PC-3 (cell line): ENCODE measurements around the gene PRSS12. TPM values are rescaled to one million over a fixed set of nuclear protein-coding genes. Genes with fewer than 3 reads are reported as not detected.

Experiments
- ATAC-seq: fragments of 200-7000 bp; cut with Tn5 transposase; 2 replicates; pipeline ENCODE4 v1.9.1; 2020; ENCODE audit warnings: mild to moderate bottlenecking, moderate library complexity
- BruUV-seq: library from RNA; stranded (reverse); fragments of 400-500 nt; replicated peaks from 2 replicates; lab custom pipeline; 2021; lab: Mats Ljungman, UMichigan
- CTCF ChIA-PET: fragments of 300-600 bp; sonication (Branson Sonifier 250); formaldehyde crosslinking; loops from one replicate; lab custom pipeline; 2022; ENCODE audit warnings: antibody characterized with exemption; lab: Charles Lee
- POLR2A ChIA-PET: fragments of 300-600 bp; sonication (Branson Sonifier 250); formaldehyde crosslinking; loops from one replicate; lab custom pipeline; 2022; ENCODE audit warnings: antibody characterized with exemption; ENCODE audit not compliant: unreplicated experiment; lab: Charles Lee
- DNase-seq: peaks from one replicate; pipeline ENCODE4 v3.0.0-alpha.2; 2015
- H2AFZ ChIP-seq: fragments of 300-600 bp; sonication (generic); 2 replicates; pipeline ENCODE4 v1.6.0; 2016; ENCODE audit warnings: antibody characterized with exemption, low read length
- H3F3A ChIP-seq: fragments of 300-600 bp; sonication (generic); one replicate; pipeline ENCODE4 v1.6.0; 2017; ENCODE audit warnings: antibody characterized with exemption, low read length, control low read depth, mild to moderate bottlenecking; ENCODE audit not compliant: unreplicated experiment
- H3K27ac ChIP-seq: fragments of 300-600 bp; sonication (generic); 2 replicates; pipeline ENCODE4 v1.5.1; 2016; ENCODE audit warnings: mild to moderate bottlenecking, low read length
- H3K27me3 ChIP-seq: fragments of 300-600 bp; sonication (generic); 2 replicates; pipeline ENCODE4 v1.6.1; 2016; ENCODE audit warnings: low read length, mixed read lengths
- H3K36me3 ChIP-seq: fragments of 300-600 bp; sonication (generic); 2 replicates; pipeline ENCODE4 v1.6.1; 2016; ENCODE audit warnings: low read depth, mixed run types, low read length, mixed read lengths
- H3K4me1 ChIP-seq: fragments of 300-600 bp; sonication (generic); 2 replicates; pipeline ENCODE4 v1.5.1; 2016; ENCODE audit warnings: low read length; ENCODE audit not compliant: insufficient read depth
- H3K4me2 ChIP-seq: fragments of 300-600 bp; sonication (generic); 2 replicates; pipeline ENCODE4 v1.6.0; 2016; ENCODE audit warnings: low read length
- H3K4me3 ChIP-seq: fragments of 300-600 bp; sonication (generic); 2 replicates; pipeline ENCODE4 v1.5.1; 2016; ENCODE audit warnings: mild to moderate bottlenecking, low read length, mixed read lengths
- H3K79me2 ChIP-seq: fragments of 300-600 bp; sonication (generic); 2 replicates; pipeline ENCODE4 v1.6.1; 2017; ENCODE audit warnings: low read length, mixed read lengths
- H3K9ac ChIP-seq: fragments of 300-600 bp; sonication (generic); 2 replicates; pipeline ENCODE4 v1.6.0; 2016; ENCODE audit warnings: mild to moderate bottlenecking, low read length
- H3K9me2 ChIP-seq: fragments of 300-600 bp; sonication (generic); replicated peaks from 2 replicates; pipeline ENCODE4 v1.6.1; 2016; ENCODE audit warnings: mixed run types, low read length, mixed read lengths
- H3K9me3 ChIP-seq: fragments of 300-600 bp; sonication (generic); 2 replicates; pipeline ENCODE4 v1.6.1; 2016; ENCODE audit warnings: low read length, mixed read lengths
- H4K20me1 ChIP-seq: fragments of 300-600 bp; sonication (generic); 2 replicates; pipeline ENCODE4 v1.6.1; 2016; ENCODE audit warnings: low read length, mixed read lengths
- EZH2 ChIP-seq: fragments of 300-600 bp; sonication (generic); IDR thresholded peaks from one replicate; pipeline ENCODE4 v1.6.1; 2017; ENCODE audit warnings: antibody characterized with exemption, mild to moderate bottlenecking, low read length; ENCODE audit not compliant: unreplicated experiment
- EZH2phosphoT487 ChIP-seq: fragments of 300-600 bp; sonication (generic); IDR thresholded peaks from 2 replicates; pipeline ENCODE4 v1.6.1; 2018; ENCODE audit warnings: mild to moderate bottlenecking, antibody characterized with exemption, low read length, borderline replicate concordance
- intact Hi-C: fragments of 100-400 bp; cut with micrococcal nuclease; formaldehyde crosslinking; loops from 2 replicates; pipeline ENCODE4 v1.9.0; 2023
- total RNA-seq: library from RNA; depleted of rRNA; stranded (reverse); fragments of >200 nt; gene quantifications from 2 replicates; pipeline ENCODE4 v1.2.3, GENCODE V29; 2014
- TF ChIP-seq, protein P1 (sequence below): fragments of 300-600 bp; sonication (generic); conservative IDR thresholded peaks from 2 replicates; pipeline ENCODE4 v1.5.1; 2017; ENCODE audit warnings: antibody characterized with exemption, low read depth, mild to moderate bottlenecking, low read length

The PRSS12 gene
- total RNA-seq, 1 experiment from 2014 or later: 1.5 TPM

DNA sequence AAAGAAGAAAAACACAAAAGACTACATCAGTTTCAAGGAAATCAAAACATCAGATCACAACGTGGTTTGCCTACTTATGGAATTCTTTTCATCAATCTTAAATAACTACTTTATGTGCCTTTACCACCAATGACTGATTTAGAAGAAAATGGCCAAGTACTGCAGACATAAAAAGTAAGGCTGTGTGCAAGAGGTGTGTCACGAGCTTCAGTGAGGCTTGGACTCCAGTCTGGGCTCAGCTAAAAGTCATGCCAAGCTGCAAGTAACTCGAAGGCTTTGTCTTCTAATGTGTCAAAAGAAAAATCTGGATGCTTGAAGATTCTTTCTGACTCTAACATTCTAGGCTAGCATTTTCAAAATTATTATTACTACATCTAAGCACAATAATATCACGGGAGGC is 17.0 kb downstream of the PRSS12 start:
- H3K9me2 ChIP-seq: no peaks in the 10 kb centered on the region
- no peaks in the 10 kb centered on the region for H4K20me1 ChIP-seq
- ChIA-PET CTCF (no interaction called here), POLR2A (no interaction called here)
- H3K4me1 ChIP-seq: peaks cover 19% of the 10 kb centered on the region
- no peaks in the 10 kb centered on the region for H3K79me2 ChIP-seq
- H2AFZ ChIP-seq: no peak overlapping the region
- no peaks in the 10 kb centered on the region for H3F3A ChIP-seq
- ATAC-seq (no peak), DNase-seq (no peak)
- H3K4me2 ChIP-seq: no peak overlapping the region
- TF ChIP-seq EZH2phosphoT487 (no peak), EZH2 (no peak)
- TF ChIP-seq, protein P1, sequence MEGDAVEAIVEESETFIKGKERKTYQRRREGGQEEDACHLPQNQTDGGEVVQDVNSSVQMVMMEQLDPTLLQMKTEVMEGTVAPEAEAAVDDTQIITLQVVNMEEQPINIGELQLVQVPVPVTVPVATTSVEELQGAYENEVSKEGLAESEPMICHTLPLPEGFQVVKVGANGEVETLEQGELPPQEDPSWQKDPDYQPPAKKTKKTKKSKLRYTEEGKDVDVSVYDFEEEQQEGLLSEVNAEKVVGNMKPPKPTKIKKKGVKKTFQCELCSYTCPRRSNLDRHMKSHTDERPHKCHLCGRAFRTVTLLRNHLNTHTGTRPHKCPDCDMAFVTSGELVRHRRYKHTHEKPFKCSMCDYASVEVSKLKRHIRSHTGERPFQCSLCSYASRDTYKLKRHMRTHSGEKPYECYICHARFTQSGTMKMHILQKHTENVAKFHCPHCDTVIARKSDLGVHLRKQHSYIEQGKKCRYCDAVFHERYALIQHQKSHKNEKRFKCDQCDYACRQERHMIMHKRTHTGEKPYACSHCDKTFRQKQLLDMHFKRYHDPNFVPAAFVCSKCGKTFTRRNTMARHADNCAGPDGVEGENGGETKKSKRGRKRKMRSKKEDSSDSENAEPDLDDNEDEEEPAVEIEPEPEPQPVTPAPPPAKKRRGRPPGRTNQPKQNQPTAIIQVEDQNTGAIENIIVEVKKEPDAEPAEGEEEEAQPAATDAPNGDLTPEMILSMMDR: no peak
- H3K9ac ChIP-seq: no peak overlapping the region
- BruUV-seq: no TSS peak
- H3K9me3 ChIP-seq: no peaks in the 10 kb centered on the region
- H3K27me3 ChIP-seq: no peaks in the 10 kb centered on the region
- H3K4me3 ChIP-seq: no peak overlapping the region
- H3K27ac ChIP-seq: no peak overlapping the region
- intact Hi-C loops: no loop called here
- no peaks in the 10 kb centered on the region for H3K36me3 ChIP-seq

DNA sequence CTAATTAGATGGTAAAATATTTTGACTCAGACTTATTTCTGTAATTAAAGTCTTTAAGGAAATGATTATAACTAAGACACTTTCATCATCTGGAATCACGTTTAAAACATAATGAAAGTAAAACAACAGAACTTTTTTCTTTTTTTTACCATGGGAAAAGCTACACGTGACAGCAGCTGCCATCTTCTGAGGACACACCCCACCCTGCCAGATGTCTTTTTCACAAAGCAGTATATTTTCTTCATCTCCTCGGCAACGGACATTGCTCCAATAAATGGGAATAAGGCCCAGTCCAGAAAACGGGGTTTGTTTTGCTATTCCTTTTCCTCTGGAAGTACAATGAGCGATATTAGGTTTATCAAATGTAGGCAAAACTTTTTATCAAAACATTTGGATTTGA is 17.5 kb downstream of the PRSS12 start:
- CTCF ChIA-PET: no interaction called here
- Histone ChIP-seq H2AFZ (no peak overlapping the region), H3K79me2 (no peaks in the 10 kb centered on the region), H3K27ac (no peak overlapping the region), H3K9me2 (no peaks in the 10 kb centered on the region), H4K20me1 (no peaks in the 10 kb centered on the region), H3K27me3 (no peaks in the 10 kb centered on the region), H3F3A (no peaks in the 10 kb centered on the region), H3K9me3 (no peaks in the 10 kb centered on the region), H3K4me3 (no peak overlapping the region), H3K9ac (no peak overlapping the region), H3K36me3 (no peaks in the 10 kb centered on the region), H3K4me2 (no peak overlapping the region), H3K4me1 (peaks cover 19% of the 10 kb centered on the region)
- POLR2A ChIA-PET: no interaction called here
- DNase-seq: no peak
- intact Hi-C loops: no loop called here
- no peak for TF ChIP-seq EZH2phosphoT487
- TF ChIP-seq EZH2: no peak
- TF ChIP-seq, protein P1: no peak
- ATAC-seq: no peak
- BruUV-seq: no TSS peak

DNA sequence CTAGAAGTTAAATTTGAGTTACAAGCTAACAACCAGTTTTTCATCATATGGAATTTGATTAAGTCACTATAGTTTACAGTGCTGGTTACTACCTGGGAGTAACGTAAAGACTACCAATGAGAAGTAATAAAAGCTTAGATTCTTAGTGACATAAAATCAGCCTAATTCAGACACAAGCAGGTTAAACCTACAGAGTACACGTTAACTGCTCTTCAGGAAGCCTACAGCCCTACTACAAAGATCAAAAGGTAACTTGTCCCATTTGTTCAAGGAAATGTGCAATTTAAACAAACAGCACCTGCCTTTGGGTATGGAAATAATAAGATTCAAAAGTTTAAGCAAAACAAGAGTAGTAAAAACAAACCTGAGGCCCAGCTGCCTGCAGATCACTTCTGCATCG is 21.5 kb downstream of the PRSS12 start:
- H3K4me3 ChIP-seq: no peak overlapping the region
- no peak overlapping the region for H3K4me2 ChIP-seq
- no peaks in the 10 kb centered on the region for H4K20me1 ChIP-seq
- ChIA-PET CTCF (no interaction called here), POLR2A (no interaction called here)
- no peaks in the 10 kb centered on the region for H3K27me3 ChIP-seq
- TF ChIP-seq, protein P1: no peak
- TF ChIP-seq EZH2phosphoT487 (no peak), EZH2 (no peak)
- H3K9me2 ChIP-seq: no peaks in the 10 kb centered on the region
- no peaks in the 10 kb centered on the region for H3K36me3 ChIP-seq
- no peaks in the 10 kb centered on the region for H3K9me3 ChIP-seq
- DNase-seq (no peak), ATAC-seq (no peak)
- BruUV-seq: no TSS peak
- H3K9ac ChIP-seq: no peak overlapping the region
- H3K4me1 ChIP-seq: no peaks in the 10 kb centered on the region
- no peak overlapping the region for H2AFZ ChIP-seq
- H3K27ac ChIP-seq: no peak overlapping the region
- no peaks in the 10 kb centered on the region for H3K79me2 ChIP-seq
- H3F3A ChIP-seq: no peaks in the 10 kb centered on the region
- intact Hi-C loops: no loop called here
